Neural progenitor cell (in vitro differentiated cells): ENCODE measurements around the gene ABCF1. TPM values are rescaled to one million over a fixed set of nuclear protein-coding genes. Genes with fewer than 3 reads are reported as not detected.

Experiments used
- DNase-seq: peaks from one replicate; pipeline ENCODE4 v3.0.0-alpha.2; 2016; ENCODE audit warnings: low spot score
- H2AFZ ChIP-seq: fragments of 200-600 bp; sonication (generic); replicated peaks from 2 replicates; pipeline ENCODE4 v1.6.1; 2016; ENCODE audit warnings: antibody characterized with exemption
- H3F3A ChIP-seq: fragments of 200-600 bp; sonication (generic); 2 replicates; pipeline ENCODE4 v1.6.1; 2016; ENCODE audit warnings: antibody characterized with exemption, low read depth
- H3K27ac ChIP-seq: fragments of 200-600 bp; sonication (generic); 2 replicates; pipeline ENCODE4 v1.5.1; 2016; ENCODE audit warnings: mild to moderate bottlenecking
- H3K27me3 ChIP-seq: fragments of 200-600 bp; sonication (generic); 2 replicates; pipeline ENCODE4 v1.6.1; 2016; ENCODE audit warnings: mild to moderate bottlenecking, moderate library complexity
- H3K36me3 ChIP-seq: fragments of 200-600 bp; sonication (generic); 2 replicates; pipeline ENCODE4 v1.5.1; 2016
- H3K4me1 ChIP-seq: fragments of 200-600 bp; sonication (generic); 2 replicates; pipeline ENCODE4 v1.6.1; 2016; ENCODE audit warnings: mixed run types
- H3K4me2 ChIP-seq: fragments of 200-600 bp; sonication (generic); 2 replicates; pipeline ENCODE4 v1.6.1; 2016
- H3K4me3 ChIP-seq: fragments of 200-600 bp; sonication (generic); 2 replicates; pipeline ENCODE4 v1.5.1; 2016
- H3K79me2 ChIP-seq: fragments of 200-600 bp; sonication (generic); 2 replicates; pipeline ENCODE4 v1.6.1; 2016; ENCODE audit warnings: low read depth
- H3K9ac ChIP-seq: fragments of 200-600 bp; sonication (generic); 2 replicates; pipeline ENCODE4 v1.6.1; 2016
- H3K9me3 ChIP-seq: fragments of 200-600 bp; sonication (generic); 2 replicates; pipeline ENCODE4 v1.5.1; 2016; ENCODE audit warnings: low read depth
- H4K20me1 ChIP-seq: fragments of 200-600 bp; sonication (generic); 2 replicates; pipeline ENCODE4 v1.6.1; 2016; ENCODE audit warnings: low read depth
- H3K27ac Mint-ChIP-seq: 3 replicates; pipeline ENCODE4 v1.8.0; 2021; ENCODE audit warnings: mixed read lengths
- H3K27me3 Mint-ChIP-seq: 2 replicates; pipeline ENCODE4 v1.8.0; 2022; ENCODE audit warnings: low read depth, mild to moderate bottlenecking, inconsistent platforms, moderate library complexity, mixed read lengths; ENCODE audit not compliant: insufficient read depth
- H3K36me3 Mint-ChIP-seq: 3 replicates; pipeline ENCODE4 v1.8.0; 2021; ENCODE audit warnings: mixed read lengths
- H3K4me1 Mint-ChIP-seq: 3 replicates; pipeline ENCODE4 v1.8.0; 2021; ENCODE audit warnings: mixed read lengths
- H3K4me3 Mint-ChIP-seq: 3 replicates; pipeline ENCODE4 v1.8.0; 2021; ENCODE audit warnings: mild to moderate bottlenecking, moderate library complexity, mixed read lengths
- H3K9me3 Mint-ChIP-seq: 3 replicates; pipeline ENCODE4 v1.8.0; 2020; ENCODE audit warnings: mixed read lengths
- CTCF ChIP-seq: fragments of 200-600 bp; sonication (generic); IDR thresholded peaks from 2 replicates; pipeline ENCODE4 v1.5.1; 2017; ENCODE audit warnings: antibody characterized with exemption, mild to moderate bottlenecking
- EZH2 ChIP-seq: fragments of 200-600 bp; sonication (generic); IDR thresholded peaks from 2 replicates; pipeline ENCODE4 v1.6.1; 2017; ENCODE audit warnings: antibody characterized with exemption, mild to moderate bottlenecking, moderate library complexity
- EZH2phosphoT487 ChIP-seq: fragments of 200-600 bp; sonication (generic); IDR thresholded peaks from 2 replicates; pipeline ENCODE4 v1.6.1; 2017; ENCODE audit warnings: antibody characterized with exemption
- total RNA-seq: library from RNA; depleted of rRNA; stranded (reverse); fragments of >200 nt; gene quantifications from 2 replicates; pipeline ENCODE4 v1.2.3, GENCODE V29; 2015; ENCODE audit warnings: low replicate concordance

ABCF1 gene
- total RNA-seq, 1 donor from 2014 or later, result 43.9 TPM

GRCh38 chr6:30611150-30611855 is 40.1 kb downstream of the ABCF1 start:
- Mint-ChIP-seq H3K36me3 (peaks cover 41% of the 10 kb centered on the region), H3K27ac (peak overlapping the region; percentile 29), H3K9me3 (peaks cover 4% of the 10 kb centered on the region), H3K4me1 (peaks cover 48% of the 10 kb centered on the region), H3K27me3 (peaks cover 20% of the 10 kb centered on the region), H3K4me3 (no peak overlapping the region)
- Histone ChIP-seq H3K4me1 (peaks cover 23% of the 10 kb centered on the region), H3K4me2 (no peak overlapping the region), H3F3A (peaks cover 52% of the 10 kb centered on the region), H3K9me3 (no peaks in the 10 kb centered on the region), H4K20me1 (peaks cover 70% of the 10 kb centered on the region), H3K9ac (no peak overlapping the region), H3K36me3 (peaks cover 29% of the 10 kb centered on the region), H3K27me3 (no peaks in the 10 kb centered on the region), H2AFZ (no peak overlapping the region), H3K79me2 (peaks cover 79% of the 10 kb centered on the region), H3K27ac (peak overlapping the region; percentile 32), H3K4me3 (no peak overlapping the region)
- DNase-seq, result no peak
- no peak for TF ChIP-seq EZH2phosphoT487
- TF ChIP-seq CTCF, result no peak
- no peak for TF ChIP-seq EZH2

DNA sequence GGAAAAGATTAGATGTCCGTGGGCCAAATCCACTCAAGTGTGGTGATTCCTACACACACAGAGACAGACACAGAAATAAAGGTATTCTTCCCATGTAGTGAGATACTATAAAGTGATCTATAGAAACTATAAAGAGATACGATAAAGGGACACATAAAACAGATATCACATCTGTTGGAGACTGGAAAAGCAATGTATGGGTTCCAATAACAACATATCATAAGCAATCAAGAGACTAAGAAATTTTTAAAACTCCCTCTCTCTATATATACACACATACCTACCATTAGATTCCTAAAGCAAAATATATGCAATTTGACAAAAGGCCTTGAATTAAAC is 40.6 kb downstream of the ABCF1 start:
- H3K27ac Mint-ChIP-seq, result peak overlapping the region; percentile 29
- H3K4me3 Mint-ChIP-seq, result no peak overlapping the region
- TF ChIP-seq CTCF, result no peak
- TF ChIP-seq EZH2phosphoT487, result no peak
- no peak for TF ChIP-seq EZH2
- peaks cover 84% of the 10 kb centered on the region for H3K79me2 ChIP-seq
- H2AFZ ChIP-seq, result no peak overlapping the region
- H4K20me1 ChIP-seq, result peaks cover 71% of the 10 kb centered on the region
- peak overlapping the region; percentile 97 for H3K4me2 ChIP-seq
- no peaks in the 10 kb centered on the region for H3K9me3 ChIP-seq
- H3K4me3 ChIP-seq, result no peak overlapping the region
- H3K27ac ChIP-seq, result no peak overlapping the region
- peaks cover 27% of the 10 kb centered on the region for H3K36me3 ChIP-seq
- H3K36me3 Mint-ChIP-seq, result peaks cover 41% of the 10 kb centered on the region
- DNase-seq, result no peak
- H3K4me1 ChIP-seq, result peaks cover 23% of the 10 kb centered on the region
- H3F3A ChIP-seq, result peaks cover 57% of the 10 kb centered on the region
- H3K27me3 Mint-ChIP-seq, result peaks cover 20% of the 10 kb centered on the region
- H3K9ac ChIP-seq, result no peak overlapping the region
- H3K9me3 Mint-ChIP-seq, result peaks cover 4% of the 10 kb centered on the region
- peaks cover 49% of the 10 kb centered on the region for H3K4me1 Mint-ChIP-seq
- H3K27me3 ChIP-seq, result no peaks in the 10 kb centered on the region

DNA sequence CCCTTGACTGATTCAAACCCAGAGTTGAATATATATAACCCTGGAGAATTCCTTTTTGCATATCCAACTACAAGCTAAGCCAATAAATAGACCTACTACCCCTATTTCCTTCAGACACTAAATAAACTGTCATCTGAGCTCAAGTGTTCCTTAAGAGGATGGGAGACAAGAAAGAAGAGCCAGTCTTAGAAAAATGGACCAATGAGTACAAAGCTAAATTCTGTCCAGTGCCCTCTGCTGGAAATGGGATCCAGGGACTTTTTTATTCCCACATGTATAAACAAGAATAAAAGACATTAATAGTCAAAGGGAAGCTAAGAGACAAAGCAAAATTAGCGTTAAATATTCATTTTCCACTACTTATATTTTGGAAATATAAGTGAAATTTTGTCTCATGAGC is 41.0 kb downstream of the ABCF1 start:
- Histone ChIP-seq H3K27me3 (no peaks in the 10 kb centered on the region), H4K20me1 (peaks cover 72% of the 10 kb centered on the region), H2AFZ (no peak overlapping the region), H3F3A (peaks cover 59% of the 10 kb centered on the region), H3K4me3 (no peak overlapping the region), H3K4me1 (peaks cover 23% of the 10 kb centered on the region), H3K36me3 (peaks cover 24% of the 10 kb centered on the region), H3K9ac (no peak overlapping the region), H3K27ac (no peak overlapping the region), H3K4me2 (peak overlapping the region; percentile 97), H3K9me3 (no peaks in the 10 kb centered on the region), H3K79me2 (peaks cover 87% of the 10 kb centered on the region)
- Mint-ChIP-seq H3K4me3 (no peak overlapping the region), H3K4me1 (peaks cover 49% of the 10 kb centered on the region), H3K27me3 (peaks cover 24% of the 10 kb centered on the region), H3K36me3 (peaks cover 44% of the 10 kb centered on the region), H3K27ac (no peak overlapping the region), H3K9me3 (peaks cover 7% of the 10 kb centered on the region)
- peak; percentile 41 for TF ChIP-seq CTCF
- TF ChIP-seq EZH2, result no peak
- peak; percentile 26 for DNase-seq
